ENCODE results near the gene ZNF100.

- TF ChIP-seq POLR2AphosphoS5 (IDR thresholded peaks at IDR 0.05) (no peak), POLR2A (IDR thresholded peaks at IDR 0.05) (no peak), EP300 (IDR thresholded peaks at IDR 0.05) (no peak)
- TF ChIP-seq, protein P1, sequence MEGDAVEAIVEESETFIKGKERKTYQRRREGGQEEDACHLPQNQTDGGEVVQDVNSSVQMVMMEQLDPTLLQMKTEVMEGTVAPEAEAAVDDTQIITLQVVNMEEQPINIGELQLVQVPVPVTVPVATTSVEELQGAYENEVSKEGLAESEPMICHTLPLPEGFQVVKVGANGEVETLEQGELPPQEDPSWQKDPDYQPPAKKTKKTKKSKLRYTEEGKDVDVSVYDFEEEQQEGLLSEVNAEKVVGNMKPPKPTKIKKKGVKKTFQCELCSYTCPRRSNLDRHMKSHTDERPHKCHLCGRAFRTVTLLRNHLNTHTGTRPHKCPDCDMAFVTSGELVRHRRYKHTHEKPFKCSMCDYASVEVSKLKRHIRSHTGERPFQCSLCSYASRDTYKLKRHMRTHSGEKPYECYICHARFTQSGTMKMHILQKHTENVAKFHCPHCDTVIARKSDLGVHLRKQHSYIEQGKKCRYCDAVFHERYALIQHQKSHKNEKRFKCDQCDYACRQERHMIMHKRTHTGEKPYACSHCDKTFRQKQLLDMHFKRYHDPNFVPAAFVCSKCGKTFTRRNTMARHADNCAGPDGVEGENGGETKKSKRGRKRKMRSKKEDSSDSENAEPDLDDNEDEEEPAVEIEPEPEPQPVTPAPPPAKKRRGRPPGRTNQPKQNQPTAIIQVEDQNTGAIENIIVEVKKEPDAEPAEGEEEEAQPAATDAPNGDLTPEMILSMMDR (IDR thresholded peaks at IDR 0.05) = no peak
Measured at GRCh38 chr19:21750586-21751128, 16.7 kb downstream of the ZNF100 start.

All from stomach (tissue), 4 donors.